Fibroblast of pulmonary artery (primary cell): ENCODE results near the gene RHBDL1.

Experiments used
- DNase-seq: peaks from one replicate; pipeline ENCODE4 v3.0.0-alpha.2; 2010; ENCODE audit warnings: low read depth
- H3K4me3 ChIP-seq: replicated peaks from 2 replicates; pipeline ENCODE4 v1.5.1; 2011; ENCODE audit warnings: low read depth, mild to moderate bottlenecking, control low read depth, low read length, moderate library complexity
- TF ChIP-seq, protein P1 (sequence below): IDR thresholded peaks from 2 replicates; pipeline ENCODE4 v1.5.1; 2011; ENCODE audit warnings: mild to moderate bottlenecking, control low read depth, low read length, inconsistent platforms; ENCODE audit errors: missing control alignments

Gene RHBDL1

DNA sequence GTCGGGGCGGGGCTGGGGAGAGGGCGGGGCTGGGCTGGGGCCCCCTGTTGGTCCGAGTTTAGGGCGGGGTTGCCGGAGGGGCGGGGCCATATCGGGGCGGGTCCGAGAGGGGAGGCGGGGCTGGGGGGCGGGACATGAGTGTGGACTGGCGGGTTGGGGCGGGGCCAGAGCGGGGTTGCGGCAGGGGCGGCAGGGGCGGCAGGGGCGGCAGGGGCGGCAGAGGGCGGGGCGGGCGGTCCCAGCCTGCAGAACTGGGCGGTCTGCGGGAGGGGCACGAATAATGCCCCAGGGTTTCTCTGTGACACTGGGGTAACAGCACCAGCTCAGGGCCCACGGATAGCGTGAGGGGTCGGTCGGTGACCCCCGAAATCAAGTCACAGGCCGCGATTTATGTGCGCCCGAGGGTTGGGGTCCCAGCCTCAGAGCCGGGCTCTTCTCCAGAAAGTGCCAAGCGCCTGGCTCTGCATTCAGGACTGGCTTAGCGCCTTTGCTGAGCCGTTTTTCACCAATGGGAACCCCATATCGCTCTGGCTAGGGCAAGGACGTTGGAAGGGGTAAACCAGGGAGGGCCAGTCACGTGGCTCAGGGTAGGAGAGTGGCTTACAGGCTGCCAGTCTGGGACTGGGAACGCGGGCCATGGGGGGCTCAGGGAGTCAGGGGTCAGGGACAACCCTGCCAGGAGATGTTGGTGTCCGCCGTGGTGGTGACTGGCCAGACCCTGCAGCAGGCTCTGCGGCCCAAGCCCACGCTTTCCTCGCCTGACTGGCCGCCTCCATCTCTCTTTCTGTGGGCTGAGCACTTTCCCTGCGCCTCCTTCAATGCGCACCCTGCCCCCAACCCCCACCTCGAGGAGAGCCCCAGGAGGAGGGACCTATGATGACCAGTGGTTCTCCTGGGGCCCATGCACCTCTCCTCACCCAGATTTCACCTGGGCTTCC, 38.1 kb upstream of the RHBDL1 start:
- H3K4me3 ChIP-seq = peak overlapping the region; percentile 74

DNA sequence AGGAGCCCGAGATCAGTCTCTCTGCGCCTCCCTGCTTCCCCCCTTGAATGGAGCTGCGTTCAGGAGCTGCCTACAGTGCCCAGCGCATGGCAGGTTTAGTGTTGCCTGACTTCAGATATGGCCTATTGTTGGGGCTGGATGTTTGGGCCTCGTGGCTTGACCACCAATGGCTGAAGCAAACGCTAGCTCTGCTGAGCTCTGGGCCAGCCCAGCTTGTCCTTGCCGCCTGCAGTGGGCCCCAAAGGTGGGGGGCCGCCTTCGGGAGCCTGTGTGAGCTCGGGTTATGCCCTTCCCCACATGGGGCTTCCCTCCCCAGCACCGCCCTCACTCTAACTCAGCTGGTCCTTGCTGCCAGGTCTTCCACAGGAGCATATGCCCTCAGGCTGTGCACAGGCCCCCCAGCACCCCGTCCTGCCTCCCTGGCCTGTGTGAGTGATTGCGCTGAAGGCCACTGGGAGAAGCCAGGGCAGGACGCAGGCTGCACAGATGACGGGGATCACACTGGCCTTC, 37.4 kb upstream of the RHBDL1 start:
- H3K4me3 ChIP-seq = no peak overlapping the region
- TF ChIP-seq, protein P1, sequence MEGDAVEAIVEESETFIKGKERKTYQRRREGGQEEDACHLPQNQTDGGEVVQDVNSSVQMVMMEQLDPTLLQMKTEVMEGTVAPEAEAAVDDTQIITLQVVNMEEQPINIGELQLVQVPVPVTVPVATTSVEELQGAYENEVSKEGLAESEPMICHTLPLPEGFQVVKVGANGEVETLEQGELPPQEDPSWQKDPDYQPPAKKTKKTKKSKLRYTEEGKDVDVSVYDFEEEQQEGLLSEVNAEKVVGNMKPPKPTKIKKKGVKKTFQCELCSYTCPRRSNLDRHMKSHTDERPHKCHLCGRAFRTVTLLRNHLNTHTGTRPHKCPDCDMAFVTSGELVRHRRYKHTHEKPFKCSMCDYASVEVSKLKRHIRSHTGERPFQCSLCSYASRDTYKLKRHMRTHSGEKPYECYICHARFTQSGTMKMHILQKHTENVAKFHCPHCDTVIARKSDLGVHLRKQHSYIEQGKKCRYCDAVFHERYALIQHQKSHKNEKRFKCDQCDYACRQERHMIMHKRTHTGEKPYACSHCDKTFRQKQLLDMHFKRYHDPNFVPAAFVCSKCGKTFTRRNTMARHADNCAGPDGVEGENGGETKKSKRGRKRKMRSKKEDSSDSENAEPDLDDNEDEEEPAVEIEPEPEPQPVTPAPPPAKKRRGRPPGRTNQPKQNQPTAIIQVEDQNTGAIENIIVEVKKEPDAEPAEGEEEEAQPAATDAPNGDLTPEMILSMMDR = no peak
- DNase-seq = no peak

More for the DNA sequence above, 38.1 kb upstream of the RHBDL1 start:
- DNase-seq = peak; percentile 89
- TF ChIP-seq, protein P1 = no peak

DNA sequence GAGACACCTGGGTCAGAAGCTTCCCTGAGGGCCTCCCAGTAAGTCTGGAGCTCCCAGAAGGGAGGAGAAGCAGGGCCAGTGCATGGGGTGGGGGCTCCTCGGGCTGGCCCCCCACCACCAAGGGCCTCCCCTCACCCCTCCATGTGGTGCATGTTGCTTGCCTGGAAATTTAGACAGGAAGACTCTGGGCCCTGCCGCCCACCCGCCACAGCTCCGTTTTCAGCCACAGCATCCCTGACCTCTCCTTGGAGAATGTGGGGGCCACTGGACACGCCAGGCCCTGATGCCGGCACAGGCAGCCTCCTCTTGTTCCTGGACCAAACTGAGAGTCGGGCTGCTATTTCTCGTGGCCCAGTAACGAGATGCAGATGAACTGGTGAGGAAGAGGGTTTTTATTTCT, 36.6 kb upstream of the RHBDL1 start:
- no peak for DNase-seq
- TF ChIP-seq, protein P1 = no peak
- H3K4me3 ChIP-seq = no peak overlapping the region

DNA sequence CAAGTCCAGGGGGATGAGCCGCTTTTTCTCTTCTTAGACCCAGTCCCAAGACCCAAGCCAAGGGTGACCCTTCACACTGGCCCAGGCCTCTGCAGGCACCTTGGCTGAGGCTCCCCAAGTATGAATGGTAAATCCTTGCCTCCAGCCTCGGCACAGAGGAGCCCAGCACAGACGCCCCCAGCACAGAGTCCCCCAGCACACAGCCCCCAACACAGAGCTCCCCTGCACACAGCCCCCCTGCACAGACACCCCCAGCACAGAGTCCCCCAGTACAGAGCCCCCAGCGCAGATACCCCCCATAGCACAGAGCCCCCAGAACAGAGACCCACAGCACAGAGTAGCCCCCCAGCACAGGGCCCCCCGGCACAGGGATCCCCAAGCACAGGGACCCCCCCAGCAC, 34.9 kb upstream of the RHBDL1 start:
- TF ChIP-seq, protein P1 = no peak
- no peak for DNase-seq
- peak overlapping the region; percentile 70 for H3K4me3 ChIP-seq

DNA sequence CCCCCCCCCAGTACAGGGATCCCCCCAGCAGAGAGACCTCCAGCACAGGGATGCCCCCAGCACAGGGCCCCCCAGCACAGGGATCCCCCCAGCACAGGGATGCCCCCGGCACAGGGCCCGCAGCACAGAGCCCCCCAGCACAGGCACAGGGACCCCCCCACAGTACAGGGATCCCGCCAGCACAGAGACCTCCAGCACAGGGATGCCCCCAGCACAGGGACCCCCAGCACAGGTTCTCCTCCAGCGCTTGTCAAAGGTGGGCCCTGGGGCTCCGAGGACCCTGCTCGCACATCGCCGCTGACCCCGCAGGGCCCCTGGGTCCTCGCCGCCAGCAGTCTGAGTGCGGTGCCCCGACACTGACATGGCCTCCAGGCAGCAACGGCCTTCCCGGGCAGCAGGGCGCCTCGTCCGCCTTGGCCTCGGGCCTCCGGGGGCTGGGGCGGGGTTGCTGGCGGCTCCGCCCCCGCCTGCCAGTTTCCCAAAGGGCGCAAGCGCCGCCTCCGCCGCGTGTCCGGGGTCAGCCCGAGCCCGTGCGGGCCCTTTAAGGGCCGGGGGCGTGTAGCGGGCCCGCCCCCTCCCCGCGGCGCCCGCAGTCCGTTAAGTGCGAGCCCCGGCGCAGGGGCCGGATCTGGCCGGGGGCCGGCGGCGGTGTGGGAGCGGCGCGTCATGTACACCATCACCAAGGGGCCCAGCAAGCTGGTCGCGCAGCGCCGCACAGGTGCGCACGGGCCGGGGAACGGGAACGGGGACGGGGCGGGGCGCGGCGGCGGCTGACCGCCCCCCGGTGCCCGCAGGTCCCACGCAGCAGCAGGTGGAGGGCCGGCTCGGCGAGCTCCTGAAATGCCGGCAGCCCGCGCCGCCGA, 33.9 kb upstream of the RHBDL1 start, which contains the start of gene MCRIP2:
Gene MCRIP2, plus strand, starts transcription at position 503 of the 863 bp plus-strand sequence. Its CDS starts 164 bp downstream, at position 667.
- TF ChIP-seq, protein P1 = no peak
- DNase-seq = peak; percentile 71
- H3K4me3 ChIP-seq = peak within 1 kb of the TSS; percentile 70

DNA sequence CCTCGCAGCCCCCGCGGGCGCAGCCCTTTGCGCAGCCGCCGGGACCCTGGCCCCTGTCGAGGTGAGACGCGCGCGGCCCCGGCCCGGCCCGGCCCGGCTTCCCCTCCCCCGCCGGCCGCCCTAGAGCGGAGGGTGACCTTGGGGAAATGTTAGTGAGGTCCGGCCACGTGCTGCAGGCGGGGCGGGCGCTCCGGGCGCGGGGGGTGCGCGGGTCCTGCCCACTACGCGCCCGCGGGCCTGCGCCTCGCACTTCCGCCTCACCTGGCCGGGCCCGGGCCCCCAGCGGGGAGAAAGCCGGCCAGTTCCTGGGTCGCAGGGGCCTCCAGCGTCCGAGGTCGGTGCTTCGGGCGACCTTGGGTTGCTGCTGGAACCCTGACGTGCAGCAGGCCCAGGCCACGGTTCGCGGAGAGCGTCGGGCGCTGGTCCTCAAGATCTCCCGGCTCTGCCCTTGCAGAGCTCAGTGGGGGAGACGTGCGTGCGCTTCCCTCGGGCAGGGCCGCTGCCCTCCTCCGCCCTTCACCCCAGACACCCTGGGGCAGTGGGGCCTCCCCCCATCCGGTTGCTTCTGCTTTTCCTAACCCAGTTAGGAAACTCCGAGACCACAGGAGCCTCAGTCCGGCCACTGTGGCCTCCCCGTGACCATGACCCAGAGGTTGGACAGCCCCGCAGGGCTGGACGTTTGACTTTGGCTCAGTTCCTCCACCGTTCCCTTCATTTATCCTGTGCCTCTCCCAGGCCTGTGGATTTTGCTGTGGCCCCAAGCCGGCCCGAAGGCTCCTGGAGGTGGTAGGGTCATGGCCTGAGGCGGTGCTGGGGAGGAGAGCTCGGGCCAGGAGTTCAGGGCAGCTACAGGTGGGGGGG, 33.1 kb upstream of the RHBDL1 start:
- TF ChIP-seq, protein P1 = no peak
- H3K4me3 ChIP-seq = peak overlapping the region; percentile 70
- DNase-seq = no peak
